ENCODE data around the gene CLCA2.

GRCh38 chr1:86504137-86504479, 80.1 kb downstream of the CLCA2 start:
- TF ChIP-seq CTCF (tag by site-specific recombination; IDR thresholded peaks at IDR 0.05) = no peak
- TF ChIP-seq GLIS1 (tag by site-specific recombination; IDR thresholded peaks at IDR 0.05) = no peak
- no peak for TF ChIP-seq ZNF174 (tag by site-specific recombination; IDR thresholded peaks at IDR 0.05)
- TF ChIP-seq ZNF274 (IDR thresholded peaks at IDR 0.05; ENCODE audit: low read length) = no peak
- TF ChIP-seq ZNF274 (tag by site-specific recombination; IDR thresholded peaks at IDR 0.05; ENCODE audit: borderline replicate concordance) = no peak
- TF ChIP-seq FEZF1 (tag by site-specific recombination; IDR thresholded peaks at IDR 0.05) = no peak
- no peak for TF ChIP-seq ZNF391 (tag by site-specific recombination; IDR thresholded peaks at IDR 0.05; ENCODE audit: borderline replicate concordance, low read depth)
- no peak for TF ChIP-seq ZNF580 (tag by site-specific recombination; IDR thresholded peaks at IDR 0.05)
- no peak for TF ChIP-seq ZNF830 (tag by site-specific recombination; IDR thresholded peaks at IDR 0.05; ENCODE audit: low read depth)
- no peak for TF ChIP-seq PRDM2 (tag by site-specific recombination; IDR thresholded peaks at IDR 0.05; ENCODE audit: borderline replicate concordance)
- TF ChIP-seq ZNF302 (tag by site-specific recombination; IDR thresholded peaks at IDR 0.05; ENCODE audit: low read depth) = no peak
- no peak for TF ChIP-seq ZNF704 (tag by site-specific recombination; IDR thresholded peaks at IDR 0.05)
